ENCODE data around the gene STK4. TPM values are rescaled to one million over a fixed set of nuclear protein-coding genes. Genes with fewer than 3 reads are reported as not detected.

Gene STK4
- total and polyA plus RNA-seq, 2 of the 4 experiments (the other 2 are of a cell fraction): 10.2 to 22.2 TPM

DNA sequence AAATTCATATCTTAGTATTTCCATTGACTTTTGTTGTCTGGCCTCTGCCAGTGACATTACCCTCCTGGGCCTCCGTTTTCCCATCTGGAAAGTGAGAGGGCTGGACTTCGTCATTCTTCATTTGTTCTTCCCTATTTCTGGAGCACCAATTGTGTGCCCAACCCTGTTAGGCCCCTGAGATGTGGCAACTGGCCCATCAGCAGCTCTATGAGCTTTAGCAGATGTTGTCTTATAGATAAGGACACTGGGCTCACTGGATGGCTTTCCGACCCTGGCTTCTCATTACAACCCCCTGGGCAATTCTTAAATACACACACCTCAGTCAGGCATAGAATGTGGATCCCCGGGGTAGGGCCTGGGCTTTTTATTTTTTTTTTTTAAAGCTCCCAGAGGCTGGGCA is 41.8 kb upstream of the STK4 start:
- dilution Hi-C loops (cut with HindIII; ENCODE audit: low sequenced_read_pairs, unreplicated experiment): no loop called here
- no TSS peak for BruUV-seq (replicated peaks)
- no peak overlapping the region for H2AK9ac ChIP-seq (replicated peaks; ENCODE audit: low read depth, low read length, poor library complexity)

More for the DNA sequence above, 41.8 kb upstream of the STK4 start:
- H4K8ac ChIP-seq (ENCODE audit: low read depth in 2 of 2, low read length in 2 of 2): no peak overlapping the region
- CTCF ChIA-PET: interaction anchor here (1.0 kb wide), 1 partner anchor 9 kb away, joined by 3 read pairs; no protein-coding TSS in a partner anchor
- H4K5ac ChIP-seq (ENCODE audit: low read depth, low read length): no peak overlapping the region
- H3K79me1 ChIP-seq (ENCODE audit: low read depth in 1 of 2, low read length in 2 of 2): no peaks in the 10 kb centered on the region
- H4K91ac ChIP-seq (ENCODE audit: insufficient read depth, low read depth, low read length): no peak overlapping the region
- H2BK20ac ChIP-seq (ENCODE audit: low read depth, low read length): no peak overlapping the region
- H3K36me3 ChIP-seq (ENCODE audit: control insufficient read depth, insufficient read depth, low read length): peaks cover 20% of the 10 kb centered on the region
- H3K4me1 ChIP-seq (ENCODE audit: control insufficient read depth, insufficient read depth, low read length): no peaks in the 10 kb centered on the region
- peaks cover 4% of the 10 kb centered on the region; the same call in 1 of the 2 replicates for H3K9me1 ChIP-seq (ENCODE audit: insufficient read depth, low read length)
- H3K9me3 ChIP-seq (ENCODE audit: control insufficient read depth, insufficient read depth, low read length): no peaks in the 10 kb centered on the region
- H3K27me3 ChIP-seq (ENCODE audit: control insufficient read depth, insufficient read depth, low read length): no peaks in the 10 kb centered on the region
- DNase-seq: no peak
- no peak overlapping the region for H3K4ac ChIP-seq (ENCODE audit: low read depth, low read length)
- POLR2A ChIA-PET (ENCODE audit: unreplicated experiment): no interaction called here
- no peak overlapping the region for H3K4me2 ChIP-seq (ENCODE audit: low read depth, low read length)
- ATAC-seq (ENCODE audit: low read depth): no peak
- H3K23ac ChIP-seq (ENCODE audit: low read depth, low read length): no peak overlapping the region
- H2BK15ac ChIP-seq (ENCODE audit: low read depth, low read length): no peak overlapping the region
- intact Hi-C loops (cut with micrococcal nuclease): no loop called here
- H3K27ac ChIP-seq (ENCODE audit: insufficient read depth, low read length): no peak overlapping the region
- H3K4me3 ChIP-seq (ENCODE audit: insufficient read depth, low read depth, low read length): no peak overlapping the region
- no peak overlapping the region for H3K9ac ChIP-seq (ENCODE audit: low read depth, low read length)
- no peak overlapping the region for H2BK5ac ChIP-seq (ENCODE audit: low read depth, low read length, poor library complexity, severe bottlenecking)
- no peak overlapping the region for H3K14ac ChIP-seq (replicated peaks; ENCODE audit: low read depth, low read length)
- no peak overlapping the region for H2AFZ ChIP-seq (replicated peaks; ENCODE audit: low read length, poor library complexity)
- H3K56ac ChIP-seq (ENCODE audit: extremely low read depth, insufficient read depth, low read length): no peak overlapping the region
- no peak overlapping the region for H2BK120ac ChIP-seq (ENCODE audit: low read depth, low read length)
- no peaks in the 10 kb centered on the region for H4K20me1 ChIP-seq (ENCODE audit: insufficient read depth, low read length)
- no peak overlapping the region for H3K18ac ChIP-seq (ENCODE audit: low read depth, low read length)
- TF ChIP-seq NFE2L2 (IDR thresholded peaks at IDR 0.05; ENCODE audit: low read depth, low read length) (no peak), SMC3 (IDR thresholded peaks at IDR 0.05; ENCODE audit: low read depth, low read length) (no peak), RCOR1 (IDR thresholded peaks at IDR 0.05; ENCODE audit: insufficient replicate concordance, low read length) (no peak), RFX5 (IDR thresholded peaks at IDR 0.05; ENCODE audit: low read depth, low read length) (no peak), CHD1 (IDR thresholded peaks at IDR 0.05; ENCODE audit: low read depth, low read length) (no peak), BHLHE40 (IDR thresholded peaks at IDR 0.05; ENCODE audit: low read depth, low read length) (no peak), FOS (IDR thresholded peaks at IDR 0.05; ENCODE audit: low read depth, low read length) (no peak), RAD21 (IDR thresholded peaks at IDR 0.05; ENCODE audit: low read length) (no peak), MAZ (IDR thresholded peaks at IDR 0.05; ENCODE audit: borderline replicate concordance, low read depth, low read length) (no peak)
- TF ChIP-seq, protein P1, sequence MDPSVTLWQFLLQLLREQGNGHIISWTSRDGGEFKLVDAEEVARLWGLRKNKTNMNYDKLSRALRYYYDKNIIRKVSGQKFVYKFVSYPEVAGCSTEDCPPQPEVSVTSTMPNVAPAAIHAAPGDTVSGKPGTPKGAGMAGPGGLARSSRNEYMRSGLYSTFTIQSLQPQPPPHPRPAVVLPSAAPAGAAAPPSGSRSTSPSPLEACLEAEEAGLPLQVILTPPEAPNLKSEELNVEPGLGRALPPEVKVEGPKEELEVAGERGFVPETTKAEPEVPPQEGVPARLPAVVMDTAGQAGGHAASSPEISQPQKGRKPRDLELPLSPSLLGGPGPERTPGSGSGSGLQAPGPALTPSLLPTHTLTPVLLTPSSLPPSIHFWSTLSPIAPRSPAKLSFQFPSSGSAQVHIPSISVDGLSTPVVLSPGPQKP (IDR thresholded peaks at IDR 0.05; ENCODE audit: borderline replicate concordance, low read depth, low read length): no peak
- TF ChIP-seq, protein P2, sequence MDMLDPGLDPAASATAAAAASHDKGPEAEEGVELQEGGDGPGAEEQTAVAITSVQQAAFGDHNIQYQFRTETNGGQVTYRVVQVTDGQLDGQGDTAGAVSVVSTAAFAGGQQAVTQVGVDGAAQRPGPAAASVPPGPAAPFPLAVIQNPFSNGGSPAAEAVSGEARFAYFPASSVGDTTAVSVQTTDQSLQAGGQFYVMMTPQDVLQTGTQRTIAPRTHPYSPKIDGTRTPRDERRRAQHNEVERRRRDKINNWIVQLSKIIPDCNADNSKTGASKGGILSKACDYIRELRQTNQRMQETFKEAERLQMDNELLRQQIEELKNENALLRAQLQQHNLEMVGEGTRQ (IDR thresholded peaks at IDR 0.05; ENCODE audit: low read depth, low read length): no peak
- no CpG with 5 or more reads among the region's 4 CpGs for WGBS, 2 experiments (ENCODE audit: extremely low coverage in 2 of 2, insufficient read length in 1 of 2)
- in situ Hi-C loops (cut with MboI; ENCODE audit: low sequenced_read_pairs): no loop called here
- no peak overlapping the region for H2AK5ac ChIP-seq (ENCODE audit: low read depth, low read length)
